K562 (cell line): ENCODE results near the gene DSCAM.

ENCODE experiments used
- CEBPB ChIP-seq: fragments of 450-650 bp; IDR thresholded peaks from 2 replicates; pipeline ENCODE4 v1.6.1; 2016; ENCODE audit warnings: missing genetic modification characterization, missing compliant biosample characterization
- CTCF ChIP-seq, 3 experiments: IDR thresholded peaks in 2 of 3; conservative IDR thresholded peaks in 1 of 3; 2 replicates each; pipeline ENCODE4 v1.5.1; 2011 to 2012; ENCODE audit warnings: low read length in 3 of 3, mild to moderate bottlenecking in 3 of 3, control low read depth in 2 of 3, improper control_type of control experiment in 1 of 3, inconsistent platforms in 1 of 3, low read depth in 1 of 3, mixed read lengths in 1 of 3, moderate library complexity in 1 of 3; ENCODE audit not compliant: insufficient read depth in 2 of 3
- CUX1 ChIP-seq: fragments of 200-800 bp; sonication (Bioruptor generic); IDR thresholded peaks from 2 replicates; pipeline ENCODE4 v1.6.1; 2016; ENCODE audit warnings: missing genetic modification characterization, missing compliant biosample characterization
- CXXC5 ChIP-seq: fragments of 250-450 bp; sonication (Bioruptor Pico); IDR thresholded peaks from 2 replicates; pipeline ENCODE4 v1.8.0; 2022; ENCODE audit warnings: inconsistent platforms, mild to moderate bottlenecking, moderate library complexity
- EZH2 ChIP-seq: IDR thresholded peaks from 2 replicates; pipeline ENCODE4 v1.6.1; 2012; ENCODE audit warnings: low read depth, mild to moderate bottlenecking, inconsistent platforms, low read length, borderline replicate concordance
- HDAC6 ChIP-seq: IDR thresholded peaks from 2 replicates; pipeline ENCODE4 v1.6.1; 2012; ENCODE audit warnings: low read depth, mild to moderate bottlenecking, control low read depth, inconsistent platforms, low read length, moderate library complexity
- KAT7 ChIP-seq: sonication (generic); formaldehyde crosslinking; IDR thresholded peaks from 2 replicates; pipeline ENCODE4 v1.8.0; 2022; ENCODE audit warnings: missing genetic modification reagents, mild to moderate bottlenecking, borderline replicate concordance
- L3MBTL2 ChIP-seq: fragments of 450-650 bp; IDR thresholded peaks from 2 replicates; pipeline ENCODE4 v1.6.1; 2016; ENCODE audit warnings: mild to moderate bottlenecking, moderate library complexity
- MXI1 ChIP-seq: IDR thresholded peaks from 2 replicates; pipeline ENCODE4 v1.6.1; 2011; ENCODE audit warnings: low read depth, mild to moderate bottlenecking, improper control_type of control experiment, low read length
- RFX1 ChIP-seq: fragments of 450-650 bp; IDR thresholded peaks from 2 replicates; pipeline ENCODE4 v1.6.1; 2016; ENCODE audit warnings: mild to moderate bottlenecking, moderate library complexity
- SETDB1 ChIP-seq: IDR thresholded peaks from one replicate; pipeline ENCODE4 v1.6.1; 2012; ENCODE audit warnings: low read length, control low read depth, inconsistent platforms
- YY1 ChIP-seq, 3 experiments: IDR thresholded peaks; 2 replicates each; pipeline ENCODE4 v1.6.1; 2011; ENCODE audit warnings: low read length in 2 of 3, mild to moderate bottlenecking in 2 of 3, moderate library complexity in 2 of 3, borderline replicate concordance in 1 of 3, control low read depth in 1 of 3, low read depth in 1 of 3; ENCODE audit not compliant: insufficient read depth in 3 of 3, insufficient replicate concordance in 2 of 3, control insufficient read depth in 1 of 3, insufficient read length in 1 of 3; ENCODE audit errors: extremely low read depth in 1 of 3
- TF ChIP-seq, protein P1 (sequence below): fragments of 450-650 bp; formaldehyde crosslinking; IDR thresholded peaks from 2 replicates; pipeline ENCODE4 v1.4.0; 2022; ENCODE audit warnings: missing genetic modification characterization
- TF ChIP-seq, protein P2 (sequence below): IDR thresholded peaks from 2 replicates; pipeline ENCODE4 v1.6.1; 2016; ENCODE audit warnings: missing genetic modification characterization, missing compliant biosample characterization

DNA sequence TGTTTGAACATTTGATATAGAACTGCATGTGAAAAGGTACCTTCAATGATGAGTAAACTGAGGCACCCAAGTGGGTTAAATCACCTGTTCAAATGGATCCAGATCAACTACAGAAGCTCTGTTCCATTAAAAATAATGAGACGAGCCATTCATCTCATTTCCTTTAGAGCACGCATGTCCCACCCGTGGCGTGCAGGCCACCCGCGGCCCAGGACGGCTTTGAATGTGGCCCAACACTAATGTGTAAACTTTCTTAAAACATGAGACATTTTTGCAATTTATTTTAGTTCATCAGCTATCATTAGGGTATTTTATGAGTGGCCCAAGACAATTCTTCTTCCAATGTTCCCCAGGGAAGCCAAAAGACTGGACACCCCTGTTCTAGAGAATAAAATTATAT is 381.6 kb downstream of the DSCAM start:
- TF ChIP-seq CTCF (IDR thresholded peaks at IDR 0.05 in 2 of 3, conservative IDR thresholded peaks at IDR 0.05 in 1 of 3; ENCODE audit: insufficient read depth in 2 of 3, low read depth in 1 of 3, low read length in 3 of 3) (no peak), L3MBTL2 (no peak), MXI1 (no peak), RFX1 (no peak), KAT7 (CRISPR knock-in tag) (no peak), CXXC5 (CRISPR knock-in tag) (no peak), EZH2 (no peak), YY1 (IDR thresholded peaks at IDR 0.05; ENCODE audit: borderline replicate concordance in 1 of 3, control insufficient read depth in 1 of 3, extremely low read depth in 1 of 3, insufficient read depth in 3 of 3, insufficient read length in 1 of 3, insufficient replicate concordance in 2 of 3, low read depth in 1 of 3, low read length in 2 of 3) (no peak), HDAC6 (no peak), CUX1 (CRISPR knock-in tag) (no peak), CEBPB (tag) (no peak), SETDB1 (no peak)
- TF ChIP-seq, protein P1, sequence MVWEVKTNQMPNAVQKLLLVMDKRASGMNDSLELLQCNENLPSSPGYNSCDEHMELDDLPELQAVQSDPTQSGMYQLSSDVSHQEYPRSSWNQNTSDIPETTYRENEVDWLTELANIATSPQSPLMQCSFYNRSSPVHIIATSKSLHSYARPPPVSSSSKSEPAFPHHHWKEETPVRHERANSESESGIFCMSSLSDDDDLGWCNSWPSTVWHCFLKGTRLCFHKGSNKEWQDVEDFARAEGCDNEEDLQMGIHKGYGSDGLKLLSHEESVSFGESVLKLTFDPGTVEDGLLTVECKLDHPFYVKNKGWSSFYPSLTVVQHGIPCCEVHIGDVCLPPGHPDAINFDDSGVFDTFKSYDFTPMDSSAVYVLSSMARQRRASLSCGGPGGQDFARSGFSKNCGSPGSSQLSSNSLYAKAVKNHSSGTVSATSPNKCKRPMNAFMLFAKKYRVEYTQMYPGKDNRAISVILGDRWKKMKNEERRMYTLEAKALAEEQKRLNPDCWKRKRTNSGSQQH (CRISPR knock-in tag) = no peak
- TF ChIP-seq, protein P2, sequence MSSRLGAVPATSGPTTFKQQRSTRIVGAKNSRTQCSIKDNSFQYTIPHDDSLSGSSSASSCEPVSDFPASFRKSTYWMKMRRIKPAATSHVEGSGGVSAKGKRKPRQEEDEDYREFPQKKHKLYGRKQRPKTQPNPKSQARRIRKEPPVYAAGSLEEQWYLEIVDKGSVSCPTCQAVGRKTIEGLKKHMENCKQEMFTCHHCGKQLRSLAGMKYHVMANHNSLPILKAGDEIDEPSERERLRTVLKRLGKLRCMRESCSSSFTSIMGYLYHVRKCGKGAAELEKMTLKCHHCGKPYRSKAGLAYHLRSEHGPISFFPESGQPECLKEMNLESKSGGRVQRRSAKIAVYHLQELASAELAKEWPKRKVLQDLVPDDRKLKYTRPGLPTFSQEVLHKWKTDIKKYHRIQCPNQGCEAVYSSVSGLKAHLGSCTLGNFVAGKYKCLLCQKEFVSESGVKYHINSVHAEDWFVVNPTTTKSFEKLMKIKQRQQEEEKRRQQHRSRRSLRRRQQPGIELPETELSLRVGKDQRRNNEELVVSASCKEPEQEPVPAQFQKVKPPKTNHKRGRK (tag) = no peak
